SH-SY5Y (cell line): ENCODE results near the gene EXOC6B.

Experiments used
- GATA2 ChIP-seq: IDR thresholded peaks from 2 replicates; pipeline ENCODE4 v1.6.1; 2011; ENCODE audit warnings: mild to moderate bottlenecking, low read depth, low read length
- GATA3 ChIP-seq: IDR thresholded peaks from 2 replicates; pipeline ENCODE4 v1.6.1; 2011; ENCODE audit warnings: low read depth, mild to moderate bottlenecking, low read length, moderate library complexity

The EXOC6B gene

GRCh38 chr2:72574886-72575285 lies 250.9 kb downstream of the EXOC6B start:
- TF ChIP-seq GATA2 = no peak
- no peak for TF ChIP-seq GATA3

GRCh38 chr2:72573232-72573631 lies 252.6 kb downstream of the EXOC6B start:
- TF ChIP-seq GATA3 (no peak), GATA2 (no peak)

- TF ChIP-seq GATA3 (no peak), GATA2 (no peak)
Measured at GRCh38 chr2:72572501-72572900, 253.3 kb downstream of the EXOC6B start.

- no peak for TF ChIP-seq GATA3
- no peak for TF ChIP-seq GATA2
Measured at GRCh38 chr2:72570413-72570812, 255.4 kb downstream of the EXOC6B start.

- no peak for TF ChIP-seq GATA3
- TF ChIP-seq GATA2 = peak; percentile 5; the same call in 1 of the 2 replicates
Measured at GRCh38 chr2:72562451-72563153, 263.2 kb downstream of the EXOC6B start.

- no peak for TF ChIP-seq GATA3
Measured at GRCh38 chr2:72561621-72562318, 264.1 kb downstream of the EXOC6B start.

GRCh38 chr2:72555943-72556342 lies 269.9 kb downstream of the EXOC6B start:
- TF ChIP-seq GATA2 (no peak), GATA3 (no peak)

- TF ChIP-seq GATA2 (no peak), GATA3 (no peak)
Measured at GRCh38 chr2:72554381-72554780, 271.5 kb downstream of the EXOC6B start.

GRCh38 chr2:72548081-72548764 lies 277.6 kb downstream of the EXOC6B start:
- TF ChIP-seq GATA3 = no peak
- TF ChIP-seq GATA2 = no peak

GRCh38 chr2:72545790-72546189 lies 280.0 kb downstream of the EXOC6B start:
- no peak for TF ChIP-seq GATA3
- TF ChIP-seq GATA2 = no peak

- TF ChIP-seq GATA2 (no peak), GATA3 (no peak)
Measured at GRCh38 chr2:72544554-72544953, 281.3 kb downstream of the EXOC6B start.

GRCh38 chr2:72543497-72544216 lies 282.2 kb downstream of the EXOC6B start:
- no peak for TF ChIP-seq GATA3
- TF ChIP-seq GATA2 = no peak

GRCh38 chr2:72539071-72539552 lies 286.7 kb downstream of the EXOC6B start:
- TF ChIP-seq GATA2 (no peak), GATA3 (no peak)

GRCh38 chr2:72538486-72538885 lies 287.3 kb downstream of the EXOC6B start:
- TF ChIP-seq GATA2 (no peak), GATA3 (no peak)
